GM23338 (cell line): ENCODE results near the gene FYN. TPM values are rescaled to one million over a fixed set of nuclear protein-coding genes. Genes with fewer than 3 reads are reported as not detected.
A peak's percentile ranks its signal among the peaks of the same experiment; 100 is the strongest.

Experiments used
- ATAC-seq: fragments of 200-7000 bp; cut with Tn5 transposase; 3 replicates; pipeline ENCODE4 v1.9.1; 2020
- DNase-seq: peaks from one replicate; pipeline ENCODE4 v3.0.0-alpha.2; 2015; ENCODE audit warnings: low spot score
- H2AFZ ChIP-seq: fragments of 200-600 bp; sonication (generic); 2 replicates; pipeline ENCODE4 v1.8.0; 2016; ENCODE audit warnings: antibody characterized with exemption, mild to moderate bottlenecking, moderate library complexity
- H3F3A ChIP-seq: fragments of 200-600 bp; sonication (generic); replicated peaks from 2 replicates; pipeline ENCODE4 v1.8.0; 2017; ENCODE audit warnings: antibody characterized with exemption, mixed run types, low read depth
- H3K27ac ChIP-seq: fragments of 200-600 bp; sonication (generic); 2 replicates; pipeline ENCODE4 v1.6.1; 2016; ENCODE audit warnings: low read depth
- H3K27me3 ChIP-seq: fragments of 200-600 bp; sonication (generic); 2 replicates; pipeline ENCODE4 v1.8.0; 2016; ENCODE audit warnings: mild to moderate bottlenecking, mixed run types, moderate library complexity; ENCODE audit not compliant: insufficient read depth
- H3K36me3 ChIP-seq: fragments of 200-600 bp; sonication (generic); 2 replicates; pipeline ENCODE4 v1.8.0; 2016; ENCODE audit warnings: mild to moderate bottlenecking; ENCODE audit not compliant: insufficient read depth
- H3K4me1 ChIP-seq: fragments of 200-600 bp; sonication (generic); 2 replicates; pipeline ENCODE4 v1.8.0; 2016; ENCODE audit warnings: mild to moderate bottlenecking, moderate library complexity; ENCODE audit not compliant: insufficient read depth
- H3K4me2 ChIP-seq: fragments of 200-600 bp; sonication (generic); 2 replicates; pipeline ENCODE4 v1.7.1; 2017; ENCODE audit warnings: mixed run types
- H3K4me3 ChIP-seq: fragments of 200-600 bp; sonication (generic); 2 replicates; pipeline ENCODE4 v1.6.1; 2016; ENCODE audit warnings: mixed run types
- H3K79me2 ChIP-seq: fragments of 200-600 bp; sonication (generic); replicated peaks from 2 replicates; pipeline ENCODE4 v1.8.0; 2017; ENCODE audit warnings: mild to moderate bottlenecking; ENCODE audit not compliant: insufficient read depth
- H3K9me2 ChIP-seq: fragments of 200-600 bp; sonication (generic); 2 replicates; pipeline ENCODE4 v1.8.0; 2017; ENCODE audit not compliant: insufficient read depth
- H4K20me1 ChIP-seq: fragments of 200-600 bp; sonication (generic); replicated peaks from 2 replicates; pipeline ENCODE4 v1.8.0; 2017; ENCODE audit warnings: mild to moderate bottlenecking; ENCODE audit not compliant: insufficient read depth
- H3K27ac Mint-ChIP-seq: 2 replicates; pipeline ENCODE4 v1.8.0; 2020; ENCODE audit warnings: inconsistent platforms, mild to moderate bottlenecking, moderate library complexity, mixed read lengths
- H3K27me3 Mint-ChIP-seq: 3 replicates; pipeline ENCODE4 v1.8.0; 2022; ENCODE audit warnings: low read depth, mild to moderate bottlenecking, moderate library complexity, mixed read lengths, inconsistent platforms; ENCODE audit not compliant: insufficient read depth, poor library complexity
- H3K36me3 Mint-ChIP-seq: 3 replicates; pipeline ENCODE4 v1.8.0; 2021; ENCODE audit warnings: low read depth, mild to moderate bottlenecking, inconsistent platforms, moderate library complexity, mixed read lengths
- H3K4me1 Mint-ChIP-seq: 3 replicates; pipeline ENCODE4 v1.8.0; 2020; ENCODE audit warnings: mild to moderate bottlenecking, inconsistent platforms, mixed read lengths
- H3K4me3 Mint-ChIP-seq: 3 replicates; pipeline ENCODE4 v1.8.0; 2021; ENCODE audit warnings: moderate library complexity, mild to moderate bottlenecking, inconsistent platforms, mixed read lengths
- H3K9me3 Mint-ChIP-seq: 3 replicates; pipeline ENCODE4 v1.8.0; 2020; ENCODE audit warnings: moderate library complexity, mild to moderate bottlenecking, inconsistent platforms, mixed read lengths
- CTCF ChIP-seq, 2 experiments: fragments of 200-600 bp in 1 of 2; sonication (generic) in 1 of 2; conservative IDR thresholded peaks; 2 replicates each; pipeline versions ENCODE4 v1.5.1 to v1.6.1; 2016 to 2017; ENCODE audit warnings: antibody characterized with exemption in 2 of 2, low read depth in 2 of 2, mild to moderate bottlenecking in 2 of 2, moderate library complexity in 1 of 2
- ETS1 ChIP-seq: IDR thresholded peaks from 2 replicates; pipeline ENCODE4 v1.6.1; 2016; ENCODE audit warnings: antibody characterized with exemption
- EZH2phosphoT487 ChIP-seq: fragments of 200-600 bp; sonication (generic); IDR thresholded peaks from one replicate; pipeline ENCODE4 v1.8.1; 2018; ENCODE audit warnings: antibody characterized with exemption; ENCODE audit not compliant: unreplicated experiment
- JUNB ChIP-seq: IDR thresholded peaks from one replicate; pipeline ENCODE4 v1.6.1; 2016; ENCODE audit warnings: antibody characterized with exemption; ENCODE audit not compliant: unreplicated experiment
- REST ChIP-seq: IDR thresholded peaks from one replicate; pipeline ENCODE4 v1.6.1; 2018; ENCODE audit warnings: antibody characterized with exemption; ENCODE audit not compliant: unreplicated experiment
- STAT1 ChIP-seq: IDR thresholded peaks from one replicate; pipeline ENCODE4 v1.6.1; 2016; ENCODE audit warnings: antibody characterized with exemption; ENCODE audit not compliant: unreplicated experiment
- ZNF114 ChIP-seq: fragments of 250-450 bp; sonication (Bioruptor Pico); IDR thresholded peaks from 2 replicates; pipeline ENCODE4 v1.5.0; 2020; ENCODE audit warnings: mild to moderate bottlenecking, moderate library complexity
- ZNF331 ChIP-seq: fragments of 250-450 bp; sonication (Bioruptor Pico); IDR thresholded peaks from 2 replicates; pipeline ENCODE4 v1.5.0; 2020; ENCODE audit warnings: low read depth, mild to moderate bottlenecking, moderate library complexity
- polyA plus RNA-seq: library from polyadenylated mRNA; unstranded; fragments of >200 nt; fragmentation: Nextera tagmentation; extraction: Ambion mirVana; gene quantifications from 2 replicates; pipeline ENCODE4 v1.2.1, GENCODE V29; 2016
- total RNA-seq: library from RNA; depleted of rRNA; stranded (reverse); fragments of >200 nt; shearing (Covaris generic); gene quantifications from 2 replicates; pipeline ENCODE4 v1.2.3, GENCODE V29; 2014

Gene FYN
- total and polyA plus RNA-seq, 2 experiments from 2014 or later = 46.8 to 143 TPM

GRCh38 chr6:111825439-111826086, 47.7 kb downstream of the FYN start:
- Histone ChIP-seq H3K27me3 (no peaks in the 10 kb centered on the region), H3K27ac (0 out of 2 replicates have a peak overlapping the region, but pooled peaks have one; percentile 59), H3K79me2 (peaks cover 22% of the 10 kb centered on the region), H4K20me1 (no peaks in the 10 kb centered on the region; the same call in none of the 2 replicates), H3K4me3 (no peak overlapping the region), H3F3A (no peaks in the 10 kb centered on the region), H3K4me2 (no peak overlapping the region), H2AFZ (no peak overlapping the region), H3K36me3 (no peaks in the 10 kb centered on the region; the same call in 1 of the 2 replicates), H3K9me2 (no peaks in the 10 kb centered on the region), H3K4me1 (peaks cover 4% of the 10 kb centered on the region; the same call in 1 of the 2 replicates)
- ATAC-seq (no peak), DNase-seq (no peak)
- Mint-ChIP-seq H3K36me3 (peaks cover 11% of the 10 kb centered on the region), H3K4me3 (no peak overlapping the region), H3K9me3 (no peaks in the 10 kb centered on the region), H3K27me3 (no peaks in the 10 kb centered on the region), H3K27ac (no peak overlapping the region), H3K4me1 (peaks cover 10% of the 10 kb centered on the region; the same call in 2 of the 3 replicates)
- no peak for TF ChIP-seq ZNF114
- TF ChIP-seq ETS1 = no peak
- no peak for TF ChIP-seq STAT1
- TF ChIP-seq JUNB = no peak
- no peak for TF ChIP-seq EZH2phosphoT487

- Histone ChIP-seq H3K79me2 (peaks cover 28% of the 10 kb centered on the region), H3K27me3 (no peaks in the 10 kb centered on the region), H2AFZ (no peak overlapping the region), H3K27ac (no peak overlapping the region), H3K4me1 (peaks cover 4% of the 10 kb centered on the region; the same call in 1 of the 2 replicates), H3K36me3 (no peaks in the 10 kb centered on the region; the same call in 1 of the 2 replicates), H3K4me2 (no peak overlapping the region), H3K9me2 (no peaks in the 10 kb centered on the region), H3K4me3 (no peak overlapping the region), H3F3A (no peaks in the 10 kb centered on the region), H4K20me1 (no peaks in the 10 kb centered on the region; the same call in none of the 2 replicates)
- peaks cover 10% of the 10 kb centered on the region; the same call in 2 of the 3 replicates for H3K4me1 Mint-ChIP-seq
- no peak overlapping the region for H3K4me3 Mint-ChIP-seq
- no peak overlapping the region for H3K27ac Mint-ChIP-seq
- peaks cover 1% of the 10 kb centered on the region; the same call in 1 of the 3 replicates for H3K9me3 Mint-ChIP-seq
- DNase-seq (no peak), ATAC-seq (no peak; the same call in 2 of the 3 replicates)
- H3K36me3 Mint-ChIP-seq = peaks cover 13% of the 10 kb centered on the region
- H3K27me3 Mint-ChIP-seq = no peaks in the 10 kb centered on the region
- TF ChIP-seq CTCF (conservative IDR thresholded peaks at IDR 0.05; ENCODE audit: low read depth in 2 of 2) (no peak), REST (no peak), STAT1 (no peak), EZH2phosphoT487 (no peak), ETS1 (no peak), ZNF331 (no peak)
These were observed 48.5 kb downstream of the FYN start for GRCh38 chr6:111824608-111825337.
